Adrenal gland (tissue), 5 donors: ENCODE data around the gene LY6G6C.

Experiments used
- POLR2A ChIP-seq, 2 donors: fragments of 450-650 bp; IDR thresholded peaks; one replicate each; pipeline ENCODE4 v1.6.1; 2017; ENCODE audit warnings: antibody characterized with exemption in 2 of 2, mild to moderate bottlenecking in 2 of 2, moderate library complexity in 1 of 2
- TF ChIP-seq, protein P1 (sequence below), 6 experiments: fragments of 450-650 bp in 4 of 6; fragments of 200-600 bp in 2 of 6; sonication (generic) in 1 of 6; IDR thresholded peaks; 1 replicate in 5 of 6; 2 replicates in 1 of 6; pipeline versions ENCODE4 v1.5.1 to v1.8.0; 2016 to 2021; ENCODE audit warnings: antibody characterized with exemption in 6 of 6, mild to moderate bottlenecking in 2 of 6, moderate library complexity in 1 of 6
- donor health status: DM: no; HTN: no; CAD: no.

- no peak for TF ChIP-seq POLR2A (IDR thresholded peaks at IDR 0.05)
- TF ChIP-seq, protein P1, sequence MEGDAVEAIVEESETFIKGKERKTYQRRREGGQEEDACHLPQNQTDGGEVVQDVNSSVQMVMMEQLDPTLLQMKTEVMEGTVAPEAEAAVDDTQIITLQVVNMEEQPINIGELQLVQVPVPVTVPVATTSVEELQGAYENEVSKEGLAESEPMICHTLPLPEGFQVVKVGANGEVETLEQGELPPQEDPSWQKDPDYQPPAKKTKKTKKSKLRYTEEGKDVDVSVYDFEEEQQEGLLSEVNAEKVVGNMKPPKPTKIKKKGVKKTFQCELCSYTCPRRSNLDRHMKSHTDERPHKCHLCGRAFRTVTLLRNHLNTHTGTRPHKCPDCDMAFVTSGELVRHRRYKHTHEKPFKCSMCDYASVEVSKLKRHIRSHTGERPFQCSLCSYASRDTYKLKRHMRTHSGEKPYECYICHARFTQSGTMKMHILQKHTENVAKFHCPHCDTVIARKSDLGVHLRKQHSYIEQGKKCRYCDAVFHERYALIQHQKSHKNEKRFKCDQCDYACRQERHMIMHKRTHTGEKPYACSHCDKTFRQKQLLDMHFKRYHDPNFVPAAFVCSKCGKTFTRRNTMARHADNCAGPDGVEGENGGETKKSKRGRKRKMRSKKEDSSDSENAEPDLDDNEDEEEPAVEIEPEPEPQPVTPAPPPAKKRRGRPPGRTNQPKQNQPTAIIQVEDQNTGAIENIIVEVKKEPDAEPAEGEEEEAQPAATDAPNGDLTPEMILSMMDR (IDR thresholded peaks at IDR 0.05), result no peak
Measured at GRCh38 chr6:31742894-31743293, 21.3 kb upstream of the LY6G6C start.
